A549 treated with CORT108297 at 1 μM for 4 hours (cell line): Measurements from ENCODE around the gene CYP2A13. TPM values are rescaled to one million over a fixed set of nuclear protein-coding genes. Genes with fewer than 3 reads are reported as not detected.

ENCODE experiments used
- total RNA-seq: library from RNA; stranded (reverse); fragments of 200-300 nt; extraction: Qiagen RNA extraction; gene quantifications from 5 replicates; pipeline ENCODE4 v1.2.3, GENCODE V29; 2022

CYP2A13 gene, protein sequence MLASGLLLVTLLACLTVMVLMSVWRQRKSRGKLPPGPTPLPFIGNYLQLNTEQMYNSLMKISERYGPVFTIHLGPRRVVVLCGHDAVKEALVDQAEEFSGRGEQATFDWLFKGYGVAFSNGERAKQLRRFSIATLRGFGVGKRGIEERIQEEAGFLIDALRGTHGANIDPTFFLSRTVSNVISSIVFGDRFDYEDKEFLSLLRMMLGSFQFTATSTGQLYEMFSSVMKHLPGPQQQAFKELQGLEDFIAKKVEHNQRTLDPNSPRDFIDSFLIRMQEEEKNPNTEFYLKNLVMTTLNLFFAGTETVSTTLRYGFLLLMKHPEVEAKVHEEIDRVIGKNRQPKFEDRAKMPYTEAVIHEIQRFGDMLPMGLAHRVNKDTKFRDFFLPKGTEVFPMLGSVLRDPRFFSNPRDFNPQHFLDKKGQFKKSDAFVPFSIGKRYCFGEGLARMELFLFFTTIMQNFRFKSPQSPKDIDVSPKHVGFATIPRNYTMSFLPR
- not detected in 5 replicates for total RNA-seq

GRCh38 chr19:41088151-41088550, at the start of gene CYP2A13:
CYP2A13 (plus strand) TSS chr19:41088451; CDS start chr19:41088472, 21 bp downstream.

DNA sequence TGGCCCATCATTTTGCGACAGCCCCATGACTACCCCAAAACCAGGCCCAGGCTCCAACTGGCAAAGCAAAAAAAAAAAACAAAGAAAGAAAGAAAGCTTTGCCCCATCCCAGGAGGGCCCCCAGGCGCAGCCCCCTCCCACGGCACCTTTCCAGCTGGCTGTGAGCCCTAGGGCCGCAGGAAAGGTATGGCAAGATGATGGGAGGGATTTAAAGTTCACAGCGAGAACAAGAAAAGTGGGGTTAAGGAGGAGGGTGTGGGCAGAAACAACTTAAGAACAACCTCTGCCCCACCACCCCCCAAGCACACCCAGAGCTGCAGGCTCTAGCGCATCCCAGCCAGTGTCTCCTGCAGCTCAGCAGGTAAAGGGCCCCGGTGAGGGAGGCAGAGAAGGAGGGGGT, 25.9 kb downstream of the CYP2A13 start, which contains the start of gene CYP2F1:
Gene CYP2F1 (plus strand): TSS at position 301 of the 400 bp plus-strand sequence. CDS start 1,757 bp downstream, outside the sequence.

Other genes starting within 250 kb of the CYP2A13 start
- gene CYP2A6, start 238.0 kb upstream of the CYP2A13 start, total RNA-seq = 0.10 TPM in 1 of 5 replicates, not detected in the others
- gene CYP2A7, start 206.2 kb upstream of the CYP2A13 start, total RNA-seq = not detected in 5 replicates
- 0.05 to 0.08 TPM in 2 of 5 replicates, not detected in the others for gene CYP2B6, start 97.2 kb upstream of the CYP2A13 start, total RNA-seq
- not detected in 5 replicates for gene CYP2F1, start 26.0 kb downstream of the CYP2A13 start, total RNA-seq
- 21.2 to 28.5 TPM (median 26.9 TPM) in 5 replicates for gene CYP2S1, start 104.8 kb downstream of the CYP2A13 start, total RNA-seq
- 127 to 146 TPM (median 136 TPM) in 5 replicates for gene AXL, start 130.8 kb downstream of the CYP2A13 start, total RNA-seq
- gene HNRNPUL1, start 175.9 kb downstream of the CYP2A13 start, total RNA-seq = 284 to 314 TPM (median 312 TPM) in 5 replicates
- 34.0 to 47.5 TPM (median 42.6 TPM) in 5 replicates for gene CCDC97, start 221.7 kb downstream of the CYP2A13 start, total RNA-seq